Right atrium auricular region (tissue), 2 donors: ENCODE measurements around the gene COL16A1. TPM values are rescaled to one million over a fixed set of nuclear protein-coding genes. Genes with fewer than 3 reads are reported as not detected.

Experiments
- DNase-seq: peaks from one replicate; pipeline ENCODE4 v3.0.0-alpha.2; 2019; ENCODE audit warnings: low spot score
- H3K27ac ChIP-seq, 2 donors: fragments of 200-600 bp; sonication (generic); 1 replicate in 1 of 2; 2 replicates in 1 of 2; pipeline ENCODE4 v1.5.1; 2016 to 2019
- H3K27me3 ChIP-seq, 2 donors: fragments of 200-600 bp; sonication (generic); one replicate each; pipeline versions ENCODE4 v1.5.1 to v1.6.0; 2017 to 2019
- H3K36me3 ChIP-seq: fragments of 200-600 bp; sonication (generic); one replicate; pipeline ENCODE4 v1.5.1; 2016
- H3K4me1 ChIP-seq, 2 donors: fragments of 200-600 bp; sonication (generic); one replicate each; pipeline versions ENCODE4 v1.5.1 to v1.6.0; 2017 to 2019
- H3K4me3 ChIP-seq, 2 donors: fragments of 200-600 bp; sonication (generic); 1 replicate in 1 of 2; 2 replicates in 1 of 2; pipeline ENCODE4 v1.5.1; 2017 to 2019; ENCODE audit warnings: mild to moderate bottlenecking in 1 of 2, moderate library complexity in 1 of 2
- H3K9me3 ChIP-seq, 2 donors: fragments of 200-600 bp; sonication (generic); one replicate each; pipeline ENCODE4 v1.5.1; 2019
- total RNA-seq, 2 donors: library from RNA; depleted of rRNA; stranded (reverse); fragments of >200 nt; gene quantifications; one replicate each; pipeline ENCODE4 v1.1.0, GENCODE V29; 2016
- TF ChIP-seq, protein P1 (sequence below), 2 donors: fragments of 200-600 bp; sonication (generic); IDR thresholded peaks; one replicate each; pipeline ENCODE4 v1.5.1; 2019; ENCODE audit warnings: antibody characterized with exemption in 2 of 2

The COL16A1 gene
- total RNA-seq, 2 donors from 2014 or later, result 31.2 to 34.4 TPM

DNA sequence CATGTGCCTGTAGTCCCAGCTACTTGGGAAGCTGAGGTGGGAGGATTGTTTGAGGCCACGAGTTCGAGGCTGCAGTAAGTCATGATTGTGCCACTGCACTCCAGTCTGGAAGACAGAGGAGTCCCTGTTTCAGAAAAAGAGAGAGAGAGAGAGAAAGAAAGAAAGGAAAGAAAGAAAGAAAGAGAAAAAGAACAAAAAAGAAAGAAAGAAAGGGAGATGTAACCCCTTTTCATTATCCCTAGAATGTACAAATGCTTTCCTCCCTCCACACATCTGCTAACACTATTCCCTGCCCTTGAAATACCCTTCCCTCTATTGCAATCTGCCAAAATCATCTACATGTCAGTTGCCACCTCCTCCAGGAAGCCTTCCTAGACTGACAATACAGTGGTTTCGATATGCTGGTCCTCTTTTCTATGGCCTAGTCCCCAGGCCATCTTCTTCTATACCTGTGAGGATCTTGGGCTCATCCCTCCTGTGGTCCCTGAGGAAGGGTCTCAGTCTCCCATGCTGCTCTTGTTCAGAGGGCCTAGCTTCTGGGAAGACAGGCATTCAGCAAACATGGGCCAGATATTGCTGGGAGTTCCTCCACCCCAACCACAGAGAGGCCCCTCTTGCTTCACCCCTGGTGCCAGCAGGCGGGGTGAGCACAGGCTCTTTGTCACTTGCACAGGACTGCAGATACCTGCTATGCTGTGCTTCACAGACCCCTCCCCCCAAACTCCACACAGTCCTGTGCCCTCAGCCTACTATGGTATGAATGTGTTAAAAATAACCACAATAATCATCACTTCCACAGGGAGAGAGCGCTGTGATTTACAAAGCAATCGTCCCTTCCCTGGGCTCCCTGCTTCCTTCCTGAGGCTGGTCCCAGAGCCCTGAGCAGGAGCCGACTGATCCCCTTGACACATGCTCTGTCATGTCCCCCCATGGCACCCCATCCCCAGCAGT lies 46.2 kb upstream of the COL16A1 start:
- H3K9me3 ChIP-seq, result no peaks in the 10 kb centered on the region
- TF ChIP-seq, protein P1, sequence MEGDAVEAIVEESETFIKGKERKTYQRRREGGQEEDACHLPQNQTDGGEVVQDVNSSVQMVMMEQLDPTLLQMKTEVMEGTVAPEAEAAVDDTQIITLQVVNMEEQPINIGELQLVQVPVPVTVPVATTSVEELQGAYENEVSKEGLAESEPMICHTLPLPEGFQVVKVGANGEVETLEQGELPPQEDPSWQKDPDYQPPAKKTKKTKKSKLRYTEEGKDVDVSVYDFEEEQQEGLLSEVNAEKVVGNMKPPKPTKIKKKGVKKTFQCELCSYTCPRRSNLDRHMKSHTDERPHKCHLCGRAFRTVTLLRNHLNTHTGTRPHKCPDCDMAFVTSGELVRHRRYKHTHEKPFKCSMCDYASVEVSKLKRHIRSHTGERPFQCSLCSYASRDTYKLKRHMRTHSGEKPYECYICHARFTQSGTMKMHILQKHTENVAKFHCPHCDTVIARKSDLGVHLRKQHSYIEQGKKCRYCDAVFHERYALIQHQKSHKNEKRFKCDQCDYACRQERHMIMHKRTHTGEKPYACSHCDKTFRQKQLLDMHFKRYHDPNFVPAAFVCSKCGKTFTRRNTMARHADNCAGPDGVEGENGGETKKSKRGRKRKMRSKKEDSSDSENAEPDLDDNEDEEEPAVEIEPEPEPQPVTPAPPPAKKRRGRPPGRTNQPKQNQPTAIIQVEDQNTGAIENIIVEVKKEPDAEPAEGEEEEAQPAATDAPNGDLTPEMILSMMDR (IDR thresholded peaks at IDR 0.05), result no peak
- H3K4me3 ChIP-seq, result no peak overlapping the region
- no peak for DNase-seq
- peak overlapping the region in 1 of 2 donors; percentile 31 for H3K27ac ChIP-seq
- H3K36me3 ChIP-seq, result no peaks in the 10 kb centered on the region
- no peaks in the 10 kb centered on the region for H3K27me3 ChIP-seq
- peaks cover 0 to 87% of the 10 kb centered on the region in 2 donors for H3K4me1 ChIP-seq

DNA sequence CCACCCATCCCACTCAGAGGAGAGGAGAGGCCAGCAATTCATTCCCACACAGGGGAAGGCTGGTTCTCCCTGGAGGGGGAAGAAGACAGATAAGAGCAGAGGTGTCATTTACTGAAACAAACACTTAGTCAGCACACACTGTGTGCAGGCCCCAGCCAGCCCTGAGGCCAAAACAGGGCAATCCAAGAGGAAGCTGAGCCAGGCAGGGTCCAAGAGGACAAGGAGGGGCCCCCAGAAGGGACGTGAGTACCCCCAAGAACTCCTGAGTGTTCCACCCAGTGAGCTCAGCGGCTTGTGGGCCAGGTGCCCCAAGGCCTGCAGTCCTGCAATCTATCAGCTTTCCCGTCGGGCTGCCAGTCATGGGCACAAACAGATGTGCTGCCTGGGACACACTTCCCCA lies 44.5 kb upstream of the COL16A1 start:
- Histone ChIP-seq H3K4me3 (no peak overlapping the region), H3K36me3 (no peaks in the 10 kb centered on the region), H3K9me3 (no peaks in the 10 kb centered on the region), H3K27ac (peak overlapping the region; percentile 40 to 50), H3K4me1 (peaks cover 0 to 76% of the 10 kb centered on the region in 2 donors), H3K27me3 (no peaks in the 10 kb centered on the region)
- TF ChIP-seq, protein P1 (IDR thresholded peaks at IDR 0.05), result no peak
- no peak for DNase-seq

DNA sequence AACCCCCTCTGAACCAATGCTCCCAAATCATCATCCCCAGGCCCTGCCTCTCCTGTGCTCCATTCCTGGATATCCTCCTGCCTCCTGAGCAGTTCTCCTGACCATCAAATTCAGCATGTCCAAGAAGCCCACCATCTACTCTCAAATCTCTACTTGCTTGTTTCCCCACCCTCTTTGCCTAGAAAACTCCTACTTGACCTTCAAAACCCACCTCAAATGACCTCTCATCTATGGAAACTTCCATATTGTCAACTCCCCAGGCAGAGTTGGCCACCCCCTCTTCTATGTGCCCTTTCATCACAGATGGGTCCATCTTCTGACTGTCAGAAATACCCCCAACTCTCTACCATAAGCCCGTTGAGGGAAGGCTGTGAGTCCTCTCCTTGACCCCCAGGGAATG lies 43.5 kb upstream of the COL16A1 start:
- DNase-seq, result no peak
- H3K4me1 ChIP-seq, result peaks cover 0 to 65% of the 10 kb centered on the region in 2 donors

DNA sequence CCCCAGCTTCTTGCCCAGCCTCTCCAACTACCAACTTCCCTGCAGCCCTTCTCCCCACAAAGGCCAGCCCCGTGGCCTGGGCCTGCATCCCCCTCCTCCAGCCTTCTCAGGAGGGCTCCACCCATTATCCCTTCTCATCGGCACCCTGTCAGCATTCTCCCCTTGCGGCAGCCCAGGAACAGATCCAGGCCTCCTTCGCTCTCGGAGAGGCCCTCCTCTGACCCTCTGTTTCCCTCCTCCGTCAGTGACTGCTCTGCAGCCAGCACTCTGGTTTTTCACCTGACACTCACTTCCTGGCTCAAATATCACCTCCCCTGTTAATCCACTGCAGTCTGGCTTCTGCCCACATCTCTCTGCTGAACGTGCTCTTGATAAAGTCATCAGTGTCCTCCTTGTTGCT lies 42.9 kb upstream of the COL16A1 start:
- TF ChIP-seq, protein P1 (IDR thresholded peaks at IDR 0.05), result no peak
- H3K27ac ChIP-seq, result peak overlapping the region; percentile 46 to 53
- no peaks in the 10 kb centered on the region for H3K36me3 ChIP-seq
- no peak overlapping the region for H3K4me3 ChIP-seq
- no peak for DNase-seq
- no peaks in the 10 kb centered on the region for H3K9me3 ChIP-seq
- no peaks in the 10 kb centered on the region for H3K27me3 ChIP-seq
- peaks cover 0 to 60% of the 10 kb centered on the region in 2 donors for H3K4me1 ChIP-seq

More for the DNA sequence above, 43.5 kb upstream of the COL16A1 start:
- no peaks in the 10 kb centered on the region for H3K27me3 ChIP-seq
- peak overlapping the region; percentile 42 to 53 for H3K27ac ChIP-seq
- H3K9me3 ChIP-seq, result no peaks in the 10 kb centered on the region
- no peaks in the 10 kb centered on the region for H3K36me3 ChIP-seq
- no peak overlapping the region for H3K4me3 ChIP-seq
- TF ChIP-seq, protein P1 (IDR thresholded peaks at IDR 0.05), result no peak

DNA sequence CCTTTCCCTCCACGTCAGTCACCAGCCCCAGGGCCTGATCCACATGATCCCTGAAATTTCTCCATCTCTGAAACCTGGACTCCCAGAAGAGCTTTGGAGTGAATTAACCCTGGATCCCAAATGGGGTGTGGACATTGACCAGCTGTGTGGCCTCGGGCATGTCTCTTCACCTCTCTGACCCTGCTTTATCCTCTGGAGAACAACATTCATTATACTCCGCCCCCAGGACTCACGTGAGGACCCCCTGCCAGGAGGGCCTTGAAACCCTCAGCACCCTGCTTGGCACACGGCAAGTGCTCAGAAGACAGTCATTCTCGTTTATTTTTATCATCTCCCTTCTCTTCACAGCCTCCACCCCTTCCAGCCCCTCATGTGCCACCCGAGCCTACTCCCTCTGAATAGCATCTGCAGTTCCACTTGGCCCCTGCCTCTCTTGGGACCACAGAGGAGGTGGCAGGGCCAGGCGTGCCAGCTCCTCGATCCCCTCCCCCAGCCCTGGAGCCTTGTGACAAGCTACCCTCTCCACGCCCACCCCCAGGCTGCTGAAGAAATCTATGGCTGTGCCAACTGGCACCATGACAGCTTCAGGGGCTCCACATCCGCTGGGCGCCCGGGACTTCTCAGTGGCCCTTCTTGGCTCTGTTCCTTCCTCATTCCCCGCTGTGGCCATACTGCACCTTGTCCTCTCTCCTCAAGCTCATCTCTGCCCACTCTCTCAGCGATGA lies 42.3 kb upstream of the COL16A1 start:
- no peaks in the 10 kb centered on the region for H3K36me3 ChIP-seq
- H3K9me3 ChIP-seq, result no peaks in the 10 kb centered on the region
- TF ChIP-seq, protein P1 (IDR thresholded peaks at IDR 0.05), result no peak
- H3K4me1 ChIP-seq, result peaks cover 0 to 55% of the 10 kb centered on the region in 2 donors
- H3K27me3 ChIP-seq, result no peaks in the 10 kb centered on the region
- no peak for DNase-seq
- H3K27ac ChIP-seq, result peak overlapping the region; percentile 46 to 53
- H3K4me3 ChIP-seq, result no peak overlapping the region
